ENCODE results near the gene CHERP.
"Not testable (repeated sequence)": the region's sequence is repeated elsewhere in the genome, so short reads cannot be mapped to it uniquely, and the experiment has no call there.

The CHERP gene

DNA sequence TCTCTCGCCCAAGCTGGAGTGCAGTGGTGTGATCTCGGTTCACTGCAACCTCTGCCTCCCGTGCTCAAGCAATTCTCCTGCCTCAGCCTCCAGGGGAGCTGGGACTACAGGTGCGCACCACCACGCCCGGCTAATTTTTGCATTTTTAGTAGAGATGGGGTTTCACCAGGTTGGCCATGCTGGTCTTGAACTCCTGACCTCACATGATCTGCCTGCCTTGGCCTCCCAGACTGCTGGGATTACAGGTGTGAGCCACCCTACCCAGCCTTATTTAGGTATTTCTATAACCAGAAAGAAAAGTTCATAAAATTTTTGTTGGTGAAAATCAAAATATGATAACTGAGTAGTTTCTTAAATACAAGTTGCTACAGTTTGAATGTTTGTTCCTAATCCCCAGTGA lies 1.5 kb upstream of the CHERP start:
- not testable (repeated sequence) for DNase-seq (ENCODE audit: low spot score)

DNA sequence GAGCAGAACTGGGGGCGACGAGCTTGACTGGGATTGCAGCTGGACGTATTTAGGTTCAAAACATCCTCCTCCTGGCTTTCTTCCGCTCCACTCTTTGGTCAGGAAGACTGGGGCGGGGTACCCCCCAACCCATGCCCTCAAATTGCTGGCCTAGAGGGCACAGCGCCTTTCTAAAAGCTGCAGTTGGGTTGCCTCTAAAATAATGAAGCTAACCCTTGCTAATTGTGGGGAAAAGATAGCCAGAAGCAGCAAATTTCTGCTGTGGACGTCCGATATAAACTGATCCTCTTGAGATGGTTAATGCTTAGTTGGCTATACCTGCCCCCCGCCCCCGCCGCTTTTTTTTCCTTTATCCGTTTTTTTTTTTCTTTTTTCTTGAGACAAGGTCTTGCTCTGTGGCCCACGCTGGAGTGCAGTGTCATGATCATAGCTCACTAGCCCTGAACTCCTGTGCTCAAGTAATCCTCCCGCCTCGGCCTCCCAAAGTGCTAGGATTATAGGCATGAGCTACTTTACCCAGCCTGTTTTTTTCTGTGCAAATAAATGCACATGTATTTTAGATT lies 754 bp upstream of the CHERP start:
- DNase-seq (ENCODE audit: low spot score): peak; percentile 38

DNA sequence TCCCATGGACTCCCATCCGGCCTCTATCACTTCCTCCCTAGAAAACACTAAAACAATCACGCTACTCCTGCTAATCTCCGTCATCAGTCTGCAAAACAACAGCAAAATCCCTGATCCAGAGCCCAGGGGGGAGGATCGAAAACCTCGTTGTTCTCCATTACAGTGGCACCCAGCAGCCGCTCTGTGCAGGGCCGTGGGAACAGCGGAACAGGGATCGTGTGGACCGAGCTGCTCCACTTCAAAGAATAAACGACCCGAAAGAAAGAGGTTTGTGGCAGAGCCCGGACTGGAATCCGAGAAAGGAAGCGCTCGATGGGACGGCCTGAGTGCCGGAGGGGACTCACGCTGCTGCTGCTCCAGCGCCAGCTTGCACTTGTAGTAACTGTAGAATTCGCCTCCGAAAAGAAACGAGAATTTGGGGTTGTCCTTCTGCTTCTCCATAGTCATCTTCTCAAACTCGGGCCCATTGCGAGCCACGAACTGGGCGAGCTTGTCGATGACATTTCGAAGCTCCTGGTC lies 652 bp downstream of the CHERP start:
- peak; percentile 41 for DNase-seq (ENCODE audit: low spot score)

DNA sequence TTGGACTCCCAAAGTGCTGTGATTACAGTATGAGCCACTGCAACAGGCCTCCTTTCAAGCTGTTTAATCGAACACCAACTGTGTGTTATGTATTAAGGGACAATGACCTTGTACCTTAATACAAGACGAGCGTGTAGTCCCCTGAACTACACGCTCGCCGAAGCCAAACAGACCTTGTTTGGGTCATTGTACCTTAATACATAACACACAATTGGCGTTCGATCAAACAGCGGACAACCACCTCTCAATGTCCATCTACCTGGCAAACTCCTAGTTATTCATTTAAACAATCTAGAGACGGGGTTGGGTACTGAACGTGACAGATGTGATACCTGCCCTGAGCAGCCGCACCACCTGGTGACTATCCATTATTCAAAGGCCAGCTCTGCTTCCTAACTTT lies 1.3 kb downstream of the CHERP start:
- no peak for DNase-seq (ENCODE audit: low spot score)

DNA sequence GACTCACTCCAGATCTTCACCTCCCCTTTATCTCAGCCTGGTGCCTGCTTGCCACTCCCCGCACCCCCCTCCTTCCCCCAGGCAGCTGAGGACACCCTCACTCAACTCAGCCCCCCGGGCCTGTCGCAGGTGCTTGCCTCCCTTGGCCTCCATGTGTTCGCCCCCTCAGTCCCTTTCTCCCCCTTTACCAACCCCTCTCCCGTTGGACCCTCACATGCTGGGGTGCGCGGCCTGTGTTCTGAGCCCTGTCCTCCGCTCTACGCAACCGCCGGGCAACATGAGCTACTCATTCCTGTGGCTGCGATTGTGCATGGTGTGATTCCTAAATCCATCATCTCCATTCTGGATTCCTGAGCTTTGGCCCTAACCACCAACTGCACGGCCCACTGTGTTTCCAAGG lies 5.1 kb downstream of the CHERP start:
- no peak for DNase-seq (ENCODE audit: low spot score)

DNA sequence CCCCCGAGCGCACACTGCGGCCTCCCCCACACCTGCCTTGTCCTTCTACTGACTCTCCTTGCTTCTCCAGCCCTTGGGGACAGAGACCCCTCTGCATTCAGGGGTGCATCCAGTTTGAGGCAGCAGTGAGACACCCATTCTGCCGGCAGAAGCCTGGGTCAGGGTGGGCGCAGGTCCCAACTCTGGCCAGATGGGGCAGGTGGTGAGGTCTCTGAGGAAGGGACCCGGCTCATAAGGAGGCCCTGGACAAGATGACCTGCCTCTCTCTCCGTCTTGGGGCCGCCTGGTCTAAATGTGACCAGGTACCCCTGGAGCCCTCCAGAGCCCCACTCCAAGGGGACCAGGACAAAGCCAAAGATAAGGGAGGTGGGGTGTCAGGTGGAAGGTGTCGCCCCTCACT lies 6.1 kb downstream of the CHERP start:
- no peak for DNase-seq (ENCODE audit: low spot score)

DNA sequence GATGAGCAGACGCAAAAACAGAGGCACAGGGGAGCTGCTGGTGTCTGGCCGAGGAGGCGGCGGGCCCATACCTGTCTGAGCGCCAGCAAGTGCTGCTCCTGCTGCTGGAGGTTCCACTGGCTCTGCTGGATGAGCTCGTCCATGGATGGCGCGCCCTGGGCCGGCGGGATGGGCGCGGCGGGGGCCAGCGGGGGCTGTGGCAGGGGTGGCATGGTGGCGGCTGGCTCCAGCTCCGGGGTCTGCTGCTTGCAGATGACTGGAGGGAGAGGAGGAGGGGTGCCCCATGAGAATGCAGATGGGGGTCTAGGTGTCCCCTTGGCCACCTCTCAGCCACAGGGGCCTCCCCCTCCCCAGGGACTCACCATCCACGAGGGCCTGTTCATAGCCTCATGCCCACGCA lies 6.9 kb downstream of the CHERP start:
- DNase-seq (ENCODE audit: low spot score): no peak

DNA sequence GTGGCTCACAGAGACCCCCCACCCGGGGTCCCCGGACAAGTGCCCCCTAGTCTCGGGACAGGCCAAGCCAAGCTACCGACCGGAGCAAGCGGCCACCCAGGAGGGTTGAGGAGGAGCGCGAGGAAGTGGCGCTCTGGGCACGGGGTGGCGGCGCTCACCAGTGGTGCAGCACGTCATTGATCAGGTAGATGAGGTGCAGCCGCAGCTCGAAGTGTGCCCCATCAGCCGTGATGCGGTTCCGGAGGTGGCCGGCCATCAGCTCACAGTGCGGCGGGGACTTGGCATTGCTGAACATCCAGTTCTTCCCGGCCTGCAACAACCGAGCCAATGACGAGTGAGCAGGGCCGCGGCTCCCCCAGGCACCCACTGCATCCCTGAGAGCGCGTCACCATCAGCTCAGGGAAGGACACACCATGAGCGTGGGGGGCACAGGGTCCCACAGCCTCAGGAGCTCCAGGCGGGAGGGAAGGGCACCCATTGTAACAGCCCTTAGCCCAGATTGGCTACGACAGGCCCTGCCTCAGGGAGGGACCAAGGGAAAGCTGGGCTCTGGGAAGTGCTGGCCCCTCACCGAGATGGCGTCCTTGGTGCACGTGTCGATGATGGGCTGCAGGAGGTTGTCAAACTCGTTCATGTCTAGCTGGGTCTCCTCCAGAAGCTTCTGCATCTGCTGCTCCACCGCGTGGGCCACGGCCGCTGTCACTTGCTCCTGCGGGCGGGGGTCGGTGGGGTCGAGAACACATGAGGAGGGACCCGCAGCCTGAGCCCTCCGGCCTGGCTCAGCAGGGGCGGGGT lies 9.6 kb downstream of the CHERP start:
- no peak for DNase-seq (ENCODE audit: low spot score)

DNA sequence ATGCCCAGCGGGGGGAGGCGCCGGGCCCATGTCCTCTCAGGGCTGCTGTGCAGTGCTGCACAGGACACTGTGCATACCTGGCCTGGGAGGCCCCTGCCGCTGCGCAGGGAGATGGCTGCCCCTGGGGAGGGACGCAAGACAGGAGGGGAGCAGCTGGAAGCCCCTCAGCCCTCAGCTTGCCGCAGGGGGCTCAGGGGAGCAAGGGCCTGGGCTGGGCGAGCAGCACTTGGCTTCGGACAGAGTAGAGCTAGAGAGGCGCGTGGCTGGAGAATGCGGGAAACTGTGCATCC lies 10.9 kb downstream of the CHERP start:
- no peak for DNase-seq (ENCODE audit: low spot score)

DNA sequence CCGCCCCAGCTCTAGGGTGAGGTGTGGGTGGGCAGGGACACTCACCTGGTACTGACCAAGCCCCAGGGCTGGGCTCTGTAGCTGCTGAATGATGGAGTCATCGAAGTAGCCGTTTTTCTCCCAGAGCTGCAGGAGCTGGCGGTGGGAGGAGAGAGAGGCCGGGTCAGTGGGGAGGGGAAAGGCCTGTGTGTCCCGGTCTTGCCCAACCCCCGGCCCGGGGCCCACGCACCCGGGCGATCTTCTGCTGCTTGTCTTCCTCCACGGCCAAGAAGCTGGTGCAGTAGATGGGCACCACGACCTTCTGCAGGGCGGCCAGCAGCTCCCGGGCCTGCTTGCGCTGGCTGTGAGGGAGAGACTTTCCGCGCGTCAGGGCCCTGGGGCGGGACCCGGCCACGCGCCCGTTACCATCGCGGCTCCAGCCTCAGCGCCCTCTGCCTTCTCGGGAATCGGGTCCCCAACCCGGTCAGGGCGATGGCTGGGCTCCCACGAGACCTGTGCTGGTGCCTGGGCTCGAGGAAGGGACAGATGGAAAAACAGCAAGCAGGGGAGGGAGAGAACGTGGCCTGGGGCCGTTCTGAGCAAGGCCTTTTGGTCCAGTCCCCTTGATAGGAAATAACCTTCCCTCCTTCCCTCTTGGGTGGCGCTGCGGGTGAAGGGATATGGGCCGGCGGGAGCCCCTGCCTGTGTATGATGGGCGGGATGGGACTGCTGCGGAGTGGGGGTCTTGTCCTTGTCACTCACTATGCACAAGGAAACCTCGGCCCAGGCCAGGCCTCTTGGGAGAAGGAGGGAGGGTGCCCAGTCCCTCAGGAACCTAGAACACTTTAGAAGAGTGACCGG lies 11.5 kb downstream of the CHERP start:
- no peak for DNase-seq (ENCODE audit: low spot score)

DNA sequence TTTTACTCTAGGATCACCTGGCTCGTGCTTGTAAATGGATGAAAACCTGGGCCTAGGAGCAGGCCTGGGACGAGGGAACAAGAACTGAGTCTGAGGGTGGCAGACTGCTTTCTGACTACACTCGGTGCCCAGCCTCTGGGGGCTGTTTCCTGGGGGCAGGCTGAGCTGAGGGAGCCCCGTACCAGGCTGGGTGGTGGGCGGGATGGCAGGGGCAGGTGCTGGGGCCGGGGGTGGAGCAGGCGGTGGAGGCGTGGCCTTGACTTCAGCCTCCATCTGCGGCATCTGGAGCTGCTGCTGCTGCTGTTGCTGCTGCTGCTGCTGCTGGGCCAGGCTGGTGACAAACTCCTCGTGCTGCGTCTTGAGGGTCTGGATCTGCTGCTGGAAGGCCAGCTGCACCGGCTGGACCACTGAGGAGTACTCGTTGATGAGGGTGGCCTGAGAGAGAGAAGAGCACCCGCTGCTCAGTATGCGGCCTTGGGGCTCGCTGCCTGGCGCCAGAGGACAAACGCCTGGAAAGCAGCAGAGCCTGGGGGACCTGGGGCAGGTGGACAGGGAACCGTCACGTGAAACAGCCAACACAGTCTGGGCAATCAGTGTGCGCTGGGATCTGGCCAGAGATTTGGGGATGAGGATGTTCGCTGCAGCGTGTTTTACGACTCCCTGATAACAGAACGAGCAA lies 12.6 kb downstream of the CHERP start:
- no peak for DNase-seq (ENCODE audit: low spot score)

DNA sequence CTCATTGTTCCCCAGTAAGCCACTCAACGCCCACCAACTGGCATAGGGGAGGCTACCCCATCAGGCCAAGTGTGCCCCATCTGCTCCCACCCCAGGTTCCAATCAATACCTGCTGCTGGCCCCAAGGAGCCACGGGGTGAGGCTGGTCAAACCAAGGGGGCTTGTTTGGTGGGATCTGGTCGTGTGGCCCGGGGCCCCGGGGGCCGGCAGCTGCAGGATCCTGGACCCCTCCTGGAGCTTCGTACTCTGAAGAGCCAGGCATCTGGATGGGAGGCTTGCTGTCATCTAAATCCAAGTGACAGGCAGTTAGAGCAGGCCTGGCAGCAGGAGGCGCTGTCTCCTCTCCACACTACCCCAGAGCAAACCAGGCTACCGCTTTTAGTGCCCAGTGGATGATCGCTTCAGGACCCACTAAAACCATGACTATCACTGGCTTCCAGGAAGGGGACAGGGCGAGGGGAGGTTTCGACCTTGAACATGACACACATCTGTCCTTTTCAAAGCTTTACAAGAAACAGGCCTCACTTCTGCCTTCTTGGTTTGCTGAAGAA lies 14.2 kb downstream of the CHERP start:
- DNase-seq (ENCODE audit: low spot score): peak; percentile 40

DNA sequence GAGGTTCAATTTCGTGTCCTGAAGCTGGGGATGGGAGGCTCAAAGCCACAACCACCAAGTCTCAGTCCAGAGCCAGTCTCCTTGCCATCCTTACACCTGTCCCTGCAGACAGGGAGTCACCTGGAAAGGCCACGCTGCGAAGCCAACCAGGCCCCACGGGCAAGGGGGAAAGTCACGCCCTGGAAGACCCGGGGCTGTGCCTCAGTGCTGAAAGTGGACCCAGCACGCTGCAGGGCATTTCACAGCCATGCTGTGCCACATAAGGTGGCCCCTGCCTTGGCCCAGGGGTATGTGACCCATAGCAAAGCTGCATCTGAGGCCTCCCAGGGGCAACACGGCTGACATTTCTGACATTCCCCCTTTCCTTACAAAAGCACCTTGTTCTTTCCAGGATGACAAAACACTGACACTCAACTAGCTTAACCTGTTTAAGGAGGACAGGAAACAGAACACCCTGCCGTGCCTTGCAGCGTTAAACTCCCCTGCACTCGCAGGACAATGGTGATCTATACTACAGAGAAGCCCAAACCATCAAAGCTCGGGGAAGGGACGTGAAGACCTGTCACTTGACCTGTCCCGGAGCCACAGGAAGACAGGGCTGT lies 14.8 kb downstream of the CHERP start:
- no peak for DNase-seq (ENCODE audit: low spot score)

DNA sequence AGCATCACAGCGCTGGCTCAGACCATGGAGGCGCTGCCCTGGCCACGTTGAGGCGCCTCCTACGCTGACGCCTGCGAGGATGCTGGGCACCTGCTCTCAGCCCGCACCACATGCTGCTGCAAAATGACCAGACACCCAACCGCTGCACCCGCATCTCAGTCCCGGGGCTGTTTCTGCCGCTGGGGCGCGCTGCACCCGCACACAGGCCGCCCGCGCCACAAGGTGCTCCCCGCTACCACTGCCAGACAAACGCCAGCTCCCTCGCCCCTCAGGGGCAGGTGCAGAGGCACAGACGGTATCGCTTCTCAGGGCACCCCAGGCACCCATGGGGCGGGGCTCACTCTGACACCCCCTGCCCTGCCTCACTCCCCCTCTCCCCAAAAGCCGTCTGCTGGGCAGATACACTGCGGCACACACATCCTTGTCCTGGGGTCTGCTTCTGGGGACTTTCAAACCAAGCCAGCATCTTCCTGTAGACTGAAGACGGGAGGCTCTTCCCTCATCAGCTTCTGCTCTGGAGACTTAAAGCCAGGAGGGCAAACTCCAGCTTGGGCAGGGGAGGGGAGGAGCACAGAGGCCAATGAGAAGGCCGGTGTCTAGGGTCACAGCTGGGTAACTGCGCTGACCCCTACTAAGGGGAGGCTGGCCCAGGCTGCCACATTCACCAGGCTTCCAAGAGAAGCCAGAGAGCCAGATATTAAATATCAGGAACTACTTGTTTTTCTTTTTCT lies 16.3 kb downstream of the CHERP start:
- DNase-seq (ENCODE audit: low spot score): no peak

DNA sequence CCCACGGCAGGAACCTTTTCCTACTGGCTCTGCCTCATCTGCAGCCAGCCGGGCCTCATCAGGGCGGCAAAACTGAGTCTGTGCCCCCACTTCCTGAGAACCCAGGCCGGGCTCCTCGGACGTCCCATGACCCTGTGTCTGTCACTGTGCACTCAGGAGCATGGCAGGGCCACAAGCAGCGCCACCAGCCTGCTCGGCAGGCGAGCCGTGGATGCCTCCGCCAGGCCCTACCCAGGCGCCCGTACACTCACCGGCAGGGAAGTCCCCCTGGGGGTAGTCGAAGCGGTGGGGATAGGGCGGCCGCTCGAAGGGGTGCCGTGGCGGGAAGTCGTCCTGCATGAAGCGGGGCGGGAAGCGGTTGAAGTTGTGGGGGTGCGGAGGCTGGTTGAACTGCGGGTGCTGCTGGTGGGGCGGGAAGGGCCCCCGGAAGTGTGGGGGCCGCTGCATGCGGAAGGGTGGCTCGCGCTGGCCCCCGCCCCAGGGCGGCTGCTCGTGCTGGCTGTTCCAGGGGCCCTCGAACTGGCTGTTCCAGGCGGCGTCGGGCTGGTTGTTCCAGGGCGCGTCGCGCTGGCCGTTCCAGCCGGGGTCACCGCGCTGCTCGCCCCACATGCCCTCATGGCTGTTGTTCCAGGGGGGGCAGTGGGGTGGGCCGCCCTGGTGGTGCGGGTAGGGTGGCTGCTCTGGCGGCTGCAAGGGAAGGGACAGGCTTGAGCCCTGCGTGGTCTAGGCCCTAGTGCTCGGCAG lies 17.1 kb downstream of the CHERP start:
- DNase-seq (ENCODE audit: low spot score): no peak

DNA sequence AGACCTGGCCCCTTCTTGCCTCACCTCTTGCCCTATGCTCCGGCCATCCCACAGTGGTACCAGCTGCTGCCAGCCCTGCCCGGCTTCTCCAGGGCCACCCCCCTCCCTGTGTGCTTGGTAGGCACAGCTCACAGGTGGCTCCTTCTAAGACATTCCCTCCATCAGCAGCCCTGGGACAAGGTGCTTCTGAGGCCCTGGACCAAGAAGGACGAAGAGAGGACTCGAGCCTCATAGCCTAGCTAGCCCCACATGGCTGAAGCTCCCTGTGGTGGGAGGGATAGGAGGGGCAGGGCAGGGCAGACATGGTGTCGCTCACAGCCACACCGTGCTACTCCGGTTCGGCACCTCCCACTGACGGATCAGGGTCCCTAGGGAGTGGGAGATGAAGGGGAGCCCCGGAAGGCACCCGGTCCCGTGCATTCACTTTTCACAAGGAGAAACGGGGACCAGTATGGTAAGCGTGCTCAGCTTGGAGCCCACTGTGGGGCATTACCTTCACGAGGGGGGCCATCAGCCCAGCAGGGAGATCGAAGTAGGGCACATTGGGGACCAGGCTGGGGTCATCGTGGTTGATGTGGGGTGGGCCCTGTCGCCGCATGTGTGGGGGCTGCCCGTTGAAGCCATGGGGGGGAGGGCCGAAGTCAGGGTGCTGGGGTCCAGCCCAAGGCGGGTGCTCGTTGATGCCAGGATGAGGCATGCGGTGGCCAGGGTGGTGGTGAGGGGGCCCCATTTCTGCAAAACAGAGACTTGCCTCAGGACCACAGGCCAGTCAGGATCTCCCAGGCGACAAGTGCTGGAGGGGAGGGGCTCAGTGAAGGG lies 19.5 kb downstream of the CHERP start:
- no peak for DNase-seq (ENCODE audit: low spot score)

DNA sequence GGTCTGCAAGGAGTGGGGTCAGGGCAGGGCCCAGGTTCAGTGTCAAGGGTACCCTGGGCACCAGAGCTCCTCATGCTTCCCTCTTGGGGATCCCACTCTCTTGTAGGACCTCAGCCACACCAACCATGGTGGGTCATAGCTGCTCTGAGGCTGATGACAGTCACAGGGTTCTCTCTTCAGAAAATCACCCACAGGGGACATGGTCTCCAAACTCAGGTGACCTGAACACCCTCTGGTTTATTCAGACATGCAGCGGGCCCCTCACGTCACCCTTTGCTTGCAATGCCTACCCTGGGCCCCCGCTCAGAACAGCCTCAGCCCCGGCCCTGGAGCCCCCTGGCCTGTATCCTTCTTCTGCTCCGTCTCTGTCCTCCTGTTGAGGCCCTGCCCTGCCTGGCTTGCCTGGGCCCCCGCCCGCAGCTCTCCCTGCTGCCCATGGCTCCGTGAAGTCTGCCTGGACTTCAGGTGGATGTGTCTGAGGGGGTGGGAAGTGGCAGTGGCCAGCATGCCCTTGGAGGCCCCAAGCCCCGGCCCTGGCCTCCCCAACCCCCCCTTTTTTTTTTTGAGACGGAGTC lies 20.4 kb downstream of the CHERP start:
- no peak for DNase-seq (ENCODE audit: low spot score)

DNA sequence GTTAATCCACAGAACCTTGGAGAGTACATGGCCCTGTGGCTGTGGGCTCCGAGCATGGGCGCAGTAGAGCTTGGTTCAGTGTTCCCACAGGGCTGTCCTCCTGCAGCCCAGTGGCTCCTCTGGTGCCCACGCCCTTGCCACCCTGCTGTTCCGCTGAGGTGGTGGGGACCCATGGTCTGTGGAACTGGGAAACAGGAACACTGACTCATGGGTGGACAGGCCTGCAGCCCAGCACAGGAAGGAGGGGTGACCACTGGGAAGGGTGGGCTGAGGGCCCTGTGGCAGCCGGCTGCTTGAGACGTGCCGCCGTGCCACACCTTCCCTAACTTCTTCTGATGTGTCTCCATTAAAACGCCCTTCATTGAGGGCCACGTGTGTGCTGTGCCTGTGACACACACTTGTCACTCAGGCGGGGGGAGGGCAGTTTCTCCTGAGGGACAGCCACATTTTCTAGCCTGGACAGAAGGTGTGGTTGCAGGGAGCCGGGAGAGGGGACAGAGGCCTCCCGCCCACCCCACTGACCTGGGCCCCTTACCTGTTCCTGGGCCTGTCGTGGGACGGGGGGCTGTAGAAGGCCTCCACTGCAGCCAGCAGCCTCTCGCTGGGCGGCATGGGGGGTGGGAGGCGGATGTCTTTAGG lies 21.1 kb downstream of the CHERP start:
- no peak for DNase-seq (ENCODE audit: low spot score)
